GM19395 (cell line): Measurements from ENCODE around the gene GAS7.
A peak's percentile ranks its signal among the peaks of the same experiment; 100 is the strongest.

Source experiments
- ATAC-seq: cut with Tn5 transposase; IDR thresholded peaks from one replicate; pipeline ENCODE4 v1.9.1; 2021; ENCODE audit warnings: mild to moderate bottlenecking, moderate library complexity; ENCODE audit not compliant: unreplicated experiment

The GAS7 gene

GRCh38 chr17:10055262-10055975 is 143.0 kb downstream of the GAS7 start:
- ATAC-seq, result no peak

GRCh38 chr17:10053782-10054540 is 144.4 kb downstream of the GAS7 start:
- no peak for ATAC-seq

GRCh38 chr17:10052106-10052813 is 146.1 kb downstream of the GAS7 start:
- no peak for ATAC-seq

- ATAC-seq, result no peak
Measured at GRCh38 chr17:10051112-10051511, 147.3 kb downstream of the GAS7 start.

GRCh38 chr17:10050597-10051101 is 147.8 kb downstream of the GAS7 start:
- peak; percentile 53 for ATAC-seq

- ATAC-seq, result no peak
Measured at GRCh38 chr17:10048629-10049350, 149.6 kb downstream of the GAS7 start.

- peak; percentile 57 for ATAC-seq
Measured at GRCh38 chr17:10046786-10047785, 151.3 kb downstream of the GAS7 start.

- no peak for ATAC-seq
Measured at GRCh38 chr17:10045871-10046658, 152.3 kb downstream of the GAS7 start.

GRCh38 chr17:10042589-10043244 is 155.7 kb downstream of the GAS7 start:
- ATAC-seq, result no peak

GRCh38 chr17:10041916-10042588 is 156.4 kb downstream of the GAS7 start:
- no peak for ATAC-seq

GRCh38 chr17:10041287-10041612 is 157.2 kb downstream of the GAS7 start:
- peak; percentile 31 for ATAC-seq

- ATAC-seq, result no peak
Measured at GRCh38 chr17:10036511-10037061, 161.8 kb downstream of the GAS7 start.

- ATAC-seq, result no peak
Measured at GRCh38 chr17:10035885-10036284, 162.5 kb downstream of the GAS7 start.

GRCh38 chr17:10034719-10035475 is 163.5 kb downstream of the GAS7 start:
- ATAC-seq, result no peak

GRCh38 chr17:10033959-10034358 is 164.4 kb downstream of the GAS7 start:
- no peak for ATAC-seq

GRCh38 chr17:10033449-10033848 is 165.0 kb downstream of the GAS7 start:
- no peak for ATAC-seq
